ENCODE results near the gene FAM241A. TPM values are rescaled to one million over a fixed set of nuclear protein-coding genes. Genes with fewer than 3 reads are reported as not detected.

The FAM241A gene
- total RNA-seq, 1 experiment from 2014 or later = 2.2 TPM

- no peaks in the 10 kb centered on the region for H4K20me1 ChIP-seq (ENCODE audit: low read length)
- H3K4me1 ChIP-seq (ENCODE audit: insufficient read depth, low read length) = no peaks in the 10 kb centered on the region
- no peaks in the 10 kb centered on the region for H3K27me3 ChIP-seq (ENCODE audit: low read length)
- H3K9ac ChIP-seq (ENCODE audit: low read length) = no peak overlapping the region
- no peaks in the 10 kb centered on the region for H3K9me2 ChIP-seq (replicated peaks; ENCODE audit: low read length)
- ChIA-PET CTCF (no interaction called here), POLR2A (ENCODE audit: unreplicated experiment) (no interaction called here)
- no peak for TF ChIP-seq CTCF (conservative IDR thresholded peaks at IDR 0.05; ENCODE audit: low read depth, low read length)
- TF ChIP-seq EZH2phosphoT487 (IDR thresholded peaks at IDR 0.05; ENCODE audit: borderline replicate concordance, low read length) = no peak
- no peak for TF ChIP-seq EZH2 (IDR thresholded peaks at IDR 0.05; ENCODE audit: low read length, unreplicated experiment)
- intact Hi-C loops (cut with micrococcal nuclease) = loop anchor here (2.0 kb wide), 1 partner anchor 14 kb away; no protein-coding TSS in a partner anchor
- ATAC-seq = no peak
- no peak overlapping the region for H3K4me3 ChIP-seq (ENCODE audit: low read length)
- H3F3A ChIP-seq (ENCODE audit: low read length, unreplicated experiment) = no peaks in the 10 kb centered on the region
- no peak for DNase-seq
- H3K4me2 ChIP-seq (ENCODE audit: low read length) = no peak overlapping the region
- H3K36me3 ChIP-seq (ENCODE audit: low read depth, low read length) = no peaks in the 10 kb centered on the region
- no TSS peak for BruUV-seq (replicated peaks)
- no peak overlapping the region for H3K27ac ChIP-seq (ENCODE audit: low read length)
- H3K9me3 ChIP-seq (ENCODE audit: low read length) = no peaks in the 10 kb centered on the region
- H3K79me2 ChIP-seq (ENCODE audit: low read length) = no peaks in the 10 kb centered on the region
- H2AFZ ChIP-seq (ENCODE audit: low read length) = no peak overlapping the region
Observed at GRCh38 chr4:112140536-112140935, 4.7 kb upstream of the FAM241A start.

- H3K27me3 ChIP-seq (ENCODE audit: low read length) = no peaks in the 10 kb centered on the region
- peaks cover 7% of the 10 kb centered on the region for H3K79me2 ChIP-seq (ENCODE audit: low read length)
- CTCF ChIA-PET = no interaction called here
- no peaks in the 10 kb centered on the region for H3F3A ChIP-seq (ENCODE audit: low read length, unreplicated experiment)
- no peaks in the 10 kb centered on the region for H3K4me1 ChIP-seq (ENCODE audit: insufficient read depth, low read length)
- no TSS peak for BruUV-seq (replicated peaks)
- no peaks in the 10 kb centered on the region for H3K9me3 ChIP-seq (ENCODE audit: low read length)
- no peaks in the 10 kb centered on the region for H3K36me3 ChIP-seq (ENCODE audit: low read depth, low read length)
- TF ChIP-seq CTCF (conservative IDR thresholded peaks at IDR 0.05; ENCODE audit: low read depth, low read length) (no peak), EZH2phosphoT487 (IDR thresholded peaks at IDR 0.05; ENCODE audit: borderline replicate concordance, low read length) (no peak), EZH2 (IDR thresholded peaks at IDR 0.05; ENCODE audit: low read length, unreplicated experiment) (no peak)
- H3K9ac ChIP-seq (ENCODE audit: low read length) = no peak overlapping the region
- H3K4me2 ChIP-seq (ENCODE audit: low read length) = no peak overlapping the region
- no peak overlapping the region for H3K27ac ChIP-seq (ENCODE audit: low read length)
- intact Hi-C loops (cut with micrococcal nuclease) = loop anchor here (2.0 kb wide), 1 partner anchor 15 kb away; no protein-coding TSS in a partner anchor
- DNase-seq (no peak), ATAC-seq (no peak)
- no peaks in the 10 kb centered on the region for H3K9me2 ChIP-seq (replicated peaks; ENCODE audit: low read length)
- H3K4me3 ChIP-seq (ENCODE audit: low read length) = no peak overlapping the region
- 0 out of 2 replicates have a peak, but pooled peaks cover 2% of the 10 kb centered on the region for H4K20me1 ChIP-seq (ENCODE audit: low read length)
- no peak overlapping the region for H2AFZ ChIP-seq (ENCODE audit: low read length)
- POLR2A ChIA-PET (ENCODE audit: unreplicated experiment) = no interaction called here
Observed at GRCh38 chr4:112141366-112142138, 3.7 kb upstream of the FAM241A start.

GRCh38 chr4:112142182-112142581, 3.1 kb upstream of the FAM241A start:
- peaks cover 6% of the 10 kb centered on the region for H3K4me1 ChIP-seq (ENCODE audit: insufficient read depth, low read length)
- H3K79me2 ChIP-seq (ENCODE audit: low read length) = peaks cover 13% of the 10 kb centered on the region
- no peaks in the 10 kb centered on the region for H3K27me3 ChIP-seq (ENCODE audit: low read length)
- intact Hi-C loops (cut with micrococcal nuclease) = no loop called here
- no peak overlapping the region for H3K9ac ChIP-seq (ENCODE audit: low read length)
- ATAC-seq = no peak
- 0 out of 2 replicates have a peak, but pooled peaks cover 3% of the 10 kb centered on the region for H4K20me1 ChIP-seq (ENCODE audit: low read length)
- H3K4me3 ChIP-seq (ENCODE audit: low read length) = no peak overlapping the region
- H3K9me2 ChIP-seq (replicated peaks; ENCODE audit: low read length) = no peaks in the 10 kb centered on the region
- POLR2A ChIA-PET (ENCODE audit: unreplicated experiment) = no interaction called here
- H3F3A ChIP-seq (ENCODE audit: low read length, unreplicated experiment) = no peaks in the 10 kb centered on the region
- H3K9me3 ChIP-seq (ENCODE audit: low read length) = no peaks in the 10 kb centered on the region
- H3K27ac ChIP-seq (ENCODE audit: low read length) = no peak overlapping the region
- TF ChIP-seq CTCF (conservative IDR thresholded peaks at IDR 0.05; ENCODE audit: low read depth, low read length) = no peak
- no peak for TF ChIP-seq EZH2phosphoT487 (IDR thresholded peaks at IDR 0.05; ENCODE audit: borderline replicate concordance, low read length)
- no peak for TF ChIP-seq EZH2 (IDR thresholded peaks at IDR 0.05; ENCODE audit: low read length, unreplicated experiment)
- no peaks in the 10 kb centered on the region for H3K36me3 ChIP-seq (ENCODE audit: low read depth, low read length)
- CTCF ChIA-PET = no interaction called here
- no peak for DNase-seq
- H3K4me2 ChIP-seq (ENCODE audit: low read length) = no peak overlapping the region
- no TSS peak for BruUV-seq (replicated peaks)
- H2AFZ ChIP-seq (ENCODE audit: low read length) = no peak overlapping the region
